CD8-positive, alpha-beta memory T cell (primary cell): ENCODE results near the gene BANK1. TPM values are rescaled to one million over a fixed set of nuclear protein-coding genes. Genes with fewer than 3 reads are reported as not detected.

Source experiments
- CTCF ChIA-PET: fragments of 350-600 bp; sonication (Branson Sonifier 250); formaldehyde crosslinking; loops from one replicate; lab custom pipeline; 2021; ENCODE audit warnings: antibody characterized with exemption; lab: Charles Lee
- POLR2A ChIA-PET: fragments of 350-600 bp; sonication (Branson Sonifier 250); formaldehyde crosslinking; loops from one replicate; lab custom pipeline; 2021; ENCODE audit warnings: antibody characterized with exemption; lab: Charles Lee
- DNase-seq, 5 donors: peaks; one replicate each; pipeline versions ENCODE4 v3.0.0 to v3.0.0-alpha.2; 2020 to 2022; ENCODE audit warnings: mixed read lengths in 1 of 5
- H3K27ac ChIP-seq: one replicate; pipeline ENCODE4 v1.7.0; 2013; ENCODE audit warnings: low read depth, mild to moderate bottlenecking, low read length, moderate library complexity
- H3K27me3 ChIP-seq: 2 replicates; pipeline ENCODE4 v1.7.0; 2013; ENCODE audit warnings: low read length, mild to moderate bottlenecking; ENCODE audit not compliant: insufficient read depth, poor library complexity, severe bottlenecking
- H3K36me3 ChIP-seq: 2 replicates; pipeline ENCODE4 v1.7.0; 2013; ENCODE audit warnings: mild to moderate bottlenecking, low read length, moderate library complexity; ENCODE audit not compliant: insufficient read depth
- H3K4me1 ChIP-seq: 2 replicates; pipeline ENCODE4 v1.7.0; 2013; ENCODE audit warnings: mild to moderate bottlenecking, low read length, moderate library complexity; ENCODE audit not compliant: insufficient read depth
- H3K4me3 ChIP-seq: 2 replicates; pipeline ENCODE4 v1.7.0; 2013; ENCODE audit warnings: mild to moderate bottlenecking, low read length
- H3K9me3 ChIP-seq: 2 replicates; pipeline ENCODE4 v1.7.0; 2013; ENCODE audit warnings: mild to moderate bottlenecking, low read length
- H3K27ac Mint-ChIP-seq, 8 donors: one replicate each; pipeline ENCODE4 v1.8.0; 2020 to 2021; ENCODE audit warnings: mixed read lengths in 8 of 8, mild to moderate bottlenecking in 6 of 8, inconsistent platforms in 3 of 8, moderate library complexity in 3 of 8
- H3K27me3 Mint-ChIP-seq, 2 donors: one replicate each; pipeline ENCODE4 v1.8.0; 2020 to 2021; ENCODE audit warnings: mixed read lengths in 2 of 2, mild to moderate bottlenecking in 1 of 2, moderate library complexity in 1 of 2
- H3K36me3 Mint-ChIP-seq, 3 donors: one replicate each; pipeline ENCODE4 v1.8.0; 2020 to 2021; ENCODE audit warnings: mixed read lengths in 3 of 3, inconsistent platforms in 1 of 3, mild to moderate bottlenecking in 1 of 3
- H3K4me1 Mint-ChIP-seq, 3 donors: one replicate each; pipeline ENCODE4 v1.8.0; 2020 to 2021; ENCODE audit warnings: mixed read lengths in 3 of 3, inconsistent platforms in 1 of 3, mild to moderate bottlenecking in 1 of 3
- H3K4me3 Mint-ChIP-seq, 7 donors: one replicate each; pipeline ENCODE4 v1.8.0; 2020 to 2021; ENCODE audit warnings: mixed read lengths in 7 of 7, mild to moderate bottlenecking in 6 of 7, moderate library complexity in 4 of 7, inconsistent platforms in 2 of 7
- H3K9me3 Mint-ChIP-seq, 5 donors: one replicate each; pipeline ENCODE4 v1.8.0; 2020 to 2022; ENCODE audit warnings: mixed read lengths in 5 of 5, mild to moderate bottlenecking in 3 of 5, moderate library complexity in 2 of 5, inconsistent platforms in 1 of 5
- polyA plus RNA-seq: library from polyadenylated mRNA; unstranded; fragments of 300-500 nt; fragmentation: Illumina TruSeq; gene quantifications from one replicate; pipeline ENCODE4 v1.2.3, GENCODE V29; 2021
- total RNA-seq, 2 experiments: library from RNA; stranded (reverse); gene quantifications; one replicate each; pipeline ENCODE4 v1.2.3, GENCODE V29; 2021

Gene BANK1
- total and polyA plus RNA-seq, 3 experiments from 2014 or later, result 0.74 TPM; not detected in 2

GRCh38 chr4:102036016-102036415 lies 245.5 kb downstream of the BANK1 start:
- Mint-ChIP-seq H3K27me3 (no peaks in the 10 kb centered on the region), H3K36me3 (no peaks in the 10 kb centered on the region)
- CTCF ChIA-PET, result no interaction called here

GRCh38 chr4:102036619-102037376 lies 246.3 kb downstream of the BANK1 start:
- H3K27me3 Mint-ChIP-seq, result no peaks in the 10 kb centered on the region
- POLR2A ChIA-PET, result no interaction called here
- no peak overlapping the region for H3K4me3 Mint-ChIP-seq
- H3K9me3 ChIP-seq, result no peaks in the 10 kb centered on the region
- no peak overlapping the region for H3K4me3 ChIP-seq
- no peaks in the 10 kb centered on the region for H3K36me3 Mint-ChIP-seq
- CTCF ChIA-PET, result no interaction called here
- H3K36me3 ChIP-seq, result no peaks in the 10 kb centered on the region
- H3K27me3 ChIP-seq, result no peaks in the 10 kb centered on the region
- peaks cover 0 to 5% (median 2%) of the 10 kb centered on the region in 3 donors for H3K4me1 Mint-ChIP-seq
- no peaks in the 10 kb centered on the region for H3K9me3 Mint-ChIP-seq
- no peak for DNase-seq
- no peaks in the 10 kb centered on the region for H3K4me1 ChIP-seq
- no peak overlapping the region for H3K27ac Mint-ChIP-seq
- H3K27ac ChIP-seq, result no peak overlapping the region

More at GRCh38 chr4:102036016-102036415, 245.5 kb downstream of the BANK1 start:
- H3K4me3 ChIP-seq, result no peak overlapping the region
- POLR2A ChIA-PET, result no interaction called here
- Mint-ChIP-seq H3K27ac (no peak overlapping the region), H3K4me3 (no peak overlapping the region), H3K9me3 (no peaks in the 10 kb centered on the region), H3K4me1 (peaks cover 0 to 5% (median 2%) of the 10 kb centered on the region in 3 donors)
- no peak overlapping the region for H3K27ac ChIP-seq
- DNase-seq, result no peak
- no peaks in the 10 kb centered on the region for H3K27me3 ChIP-seq
- no peaks in the 10 kb centered on the region for H3K4me1 ChIP-seq
- H3K9me3 ChIP-seq, result no peaks in the 10 kb centered on the region
- no peaks in the 10 kb centered on the region for H3K36me3 ChIP-seq

- peaks cover 0 to 5% (median 2%) of the 10 kb centered on the region in 3 donors for H3K4me1 Mint-ChIP-seq
- H3K36me3 Mint-ChIP-seq, result no peaks in the 10 kb centered on the region
- Histone ChIP-seq H3K27ac (no peak overlapping the region), H3K27me3 (no peaks in the 10 kb centered on the region), H3K9me3 (no peaks in the 10 kb centered on the region), H3K4me3 (no peak overlapping the region), H3K4me1 (no peaks in the 10 kb centered on the region), H3K36me3 (no peaks in the 10 kb centered on the region)
- H3K27ac Mint-ChIP-seq, result no peak overlapping the region
- H3K4me3 Mint-ChIP-seq, result no peak overlapping the region
- DNase-seq, result no peak
- no peaks in the 10 kb centered on the region for H3K27me3 Mint-ChIP-seq
- no peaks in the 10 kb centered on the region for H3K9me3 Mint-ChIP-seq
- ChIA-PET POLR2A (no interaction called here), CTCF (no interaction called here)
Measured at GRCh38 chr4:102037566-102037965, 247.0 kb downstream of the BANK1 start.

DNA sequence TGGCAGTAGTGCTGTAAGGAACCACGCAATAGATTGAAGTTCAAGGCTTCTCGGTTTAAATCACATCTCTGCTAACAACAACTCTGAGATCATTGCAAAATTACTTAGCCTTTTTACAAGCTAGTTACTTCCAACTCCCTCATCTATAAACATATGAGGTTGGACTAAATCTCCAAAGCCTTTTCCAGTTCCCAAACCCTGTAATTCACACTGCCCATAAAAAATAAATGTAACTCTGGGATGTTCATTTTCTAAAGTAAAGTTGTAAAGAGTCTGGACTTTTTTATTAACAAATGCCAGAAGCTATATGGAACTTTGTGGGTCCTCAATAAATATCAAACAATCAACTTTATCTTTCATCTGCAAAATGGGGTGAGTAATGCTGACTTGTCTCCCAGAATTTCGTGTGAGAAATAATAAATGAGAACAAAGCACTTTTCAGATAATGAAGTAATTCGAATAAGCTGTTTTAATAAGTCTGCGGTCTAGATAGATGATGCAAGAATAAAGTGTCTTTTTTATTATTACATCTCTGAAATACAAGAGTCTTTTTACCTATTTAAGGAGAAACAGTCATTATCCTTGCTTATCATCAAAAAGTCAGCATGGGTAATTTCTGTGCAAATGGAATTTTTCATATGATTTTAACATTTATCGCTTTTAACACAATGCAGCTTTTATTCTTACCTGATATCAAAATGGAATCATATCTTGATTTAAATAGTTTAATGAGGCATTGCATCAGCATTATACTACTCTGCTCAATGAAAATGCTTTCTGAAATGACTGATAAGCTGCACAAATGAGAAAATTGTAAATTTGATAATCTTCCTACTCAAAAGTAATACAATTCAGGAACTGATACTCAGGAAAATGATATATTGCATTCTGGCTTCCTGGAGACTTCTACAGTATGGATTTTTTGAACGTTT lies 252.6 kb downstream of the BANK1 start:
- ChIA-PET POLR2A (no interaction called here), CTCF (no interaction called here)
- H3K4me3 Mint-ChIP-seq, result no peak overlapping the region
- Histone ChIP-seq H3K9me3 (no peaks in the 10 kb centered on the region), H3K4me1 (no peaks in the 10 kb centered on the region), H3K4me3 (no peak overlapping the region), H3K27ac (no peak overlapping the region), H3K27me3 (no peaks in the 10 kb centered on the region), H3K36me3 (no peaks in the 10 kb centered on the region)
- H3K4me1 Mint-ChIP-seq, result no peaks in the 10 kb centered on the region
- no peak overlapping the region for H3K27ac Mint-ChIP-seq
- H3K9me3 Mint-ChIP-seq, result peaks cover 0 to 2% (median 0%) of the 10 kb centered on the region in 5 donors
- DNase-seq, result no peak
- no peaks in the 10 kb centered on the region for H3K27me3 Mint-ChIP-seq
- H3K36me3 Mint-ChIP-seq, result no peaks in the 10 kb centered on the region

DNA sequence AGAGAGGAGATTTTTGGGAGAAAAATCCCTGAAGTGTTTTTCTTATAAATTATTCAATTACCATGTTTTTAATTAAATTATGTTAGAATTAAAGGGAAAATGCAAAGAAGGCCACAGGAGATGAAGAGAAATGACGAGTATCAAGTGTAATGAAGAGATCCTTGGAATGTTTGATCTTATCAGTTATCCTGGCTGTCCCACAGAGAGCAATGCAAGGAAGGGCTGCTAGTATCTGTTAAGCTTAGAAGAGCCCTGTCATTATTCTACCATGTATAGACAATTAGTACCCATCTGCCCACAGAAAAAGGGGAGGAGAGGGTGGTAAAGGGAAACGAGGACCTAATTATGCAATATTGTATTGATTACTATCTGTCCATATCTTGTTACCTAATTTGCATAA lies 257.1 kb downstream of the BANK1 start:
- Mint-ChIP-seq H3K4me3 (no peak overlapping the region), H3K9me3 (peaks cover 0 to 6% (median 0%) of the 10 kb centered on the region in 5 donors), H3K4me1 (no peaks in the 10 kb centered on the region), H3K36me3 (peaks cover 0 to 2% (median 0%) of the 10 kb centered on the region in 3 donors), H3K27me3 (peaks cover 2 to 5% of the 10 kb centered on the region in 2 donors), H3K27ac (no peak overlapping the region)
- Histone ChIP-seq H3K27ac (no peak overlapping the region), H3K4me1 (no peaks in the 10 kb centered on the region), H3K27me3 (no peaks in the 10 kb centered on the region), H3K9me3 (no peaks in the 10 kb centered on the region), H3K36me3 (no peaks in the 10 kb centered on the region), H3K4me3 (no peak overlapping the region)
- DNase-seq, result no peak
- ChIA-PET POLR2A (no interaction called here), CTCF (no interaction called here)

DNA sequence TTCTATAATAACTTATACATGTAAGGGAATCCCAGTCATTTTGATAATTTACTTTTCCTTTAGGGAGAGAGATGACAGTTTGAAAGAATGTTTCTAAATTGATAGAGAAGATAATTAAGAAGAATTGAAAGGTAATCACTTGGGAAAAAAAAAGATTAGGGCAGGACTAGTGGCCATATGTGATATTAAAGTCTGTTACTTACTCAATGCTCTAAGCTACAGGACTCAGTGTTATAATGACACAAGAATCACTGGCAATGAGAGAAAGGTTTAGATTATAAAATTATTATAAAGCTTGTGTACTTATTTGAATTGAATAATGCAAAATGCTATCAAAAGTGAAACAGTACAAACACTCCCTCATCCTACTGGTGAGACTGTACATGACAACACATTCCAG lies 265.3 kb downstream of the BANK1 start:
- Mint-ChIP-seq H3K27me3 (peaks cover 0 to 2% of the 10 kb centered on the region in 2 donors), H3K9me3 (peaks cover 0 to 1% (median 0%) of the 10 kb centered on the region in 5 donors), H3K4me3 (no peak overlapping the region), H3K36me3 (no peaks in the 10 kb centered on the region), H3K4me1 (no peaks in the 10 kb centered on the region), H3K27ac (no peak overlapping the region)
- no peak for DNase-seq
- no peak overlapping the region for H3K27ac ChIP-seq
- H3K4me3 ChIP-seq, result no peak overlapping the region
- no peaks in the 10 kb centered on the region for H3K27me3 ChIP-seq
- peaks cover 4% of the 10 kb centered on the region for H3K36me3 ChIP-seq
- POLR2A ChIA-PET, result no interaction called here
- H3K9me3 ChIP-seq, result no peaks in the 10 kb centered on the region
- CTCF ChIA-PET, result no interaction called here
- H3K4me1 ChIP-seq, result no peaks in the 10 kb centered on the region

GRCh38 chr4:102057122-102057521 lies 266.6 kb downstream of the BANK1 start:
- Histone ChIP-seq H3K27ac (no peak overlapping the region), H3K4me1 (no peaks in the 10 kb centered on the region), H3K27me3 (no peaks in the 10 kb centered on the region), H3K4me3 (no peak overlapping the region), H3K36me3 (peaks cover 4% of the 10 kb centered on the region), H3K9me3 (no peaks in the 10 kb centered on the region)
- ChIA-PET CTCF (no interaction called here), POLR2A (no interaction called here)
- Mint-ChIP-seq H3K27me3 (no peaks in the 10 kb centered on the region), H3K9me3 (no peaks in the 10 kb centered on the region), H3K4me3 (no peak overlapping the region), H3K4me1 (no peaks in the 10 kb centered on the region), H3K36me3 (no peaks in the 10 kb centered on the region), H3K27ac (no peak overlapping the region)
- DNase-seq, result no peak

DNA sequence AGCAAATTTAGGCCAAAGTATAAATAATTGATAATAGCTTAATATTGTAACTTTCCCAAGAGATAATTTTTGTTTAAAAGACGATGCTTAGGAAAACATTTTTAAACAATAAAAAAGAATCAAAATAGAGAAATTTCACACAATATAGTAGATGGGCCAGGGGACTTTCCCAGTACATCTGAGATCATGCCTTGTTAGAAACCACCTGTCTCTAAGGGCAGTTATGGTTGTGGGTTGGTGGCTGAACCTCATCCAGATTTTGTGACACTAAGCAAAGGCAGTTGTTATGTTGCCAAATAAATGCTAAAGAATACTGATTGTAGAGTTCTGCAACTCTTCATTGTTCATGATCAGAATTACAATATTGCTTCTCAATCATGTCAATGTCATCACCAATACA lies 270.6 kb downstream of the BANK1 start:
- CTCF ChIA-PET, result no interaction called here
- no peaks in the 10 kb centered on the region for H3K36me3 Mint-ChIP-seq
- POLR2A ChIA-PET, result no interaction called here
- H3K27me3 ChIP-seq, result no peaks in the 10 kb centered on the region
- no peaks in the 10 kb centered on the region for H3K4me1 Mint-ChIP-seq
- DNase-seq, result no peak
- no peaks in the 10 kb centered on the region for H3K4me1 ChIP-seq
- no peak overlapping the region for H3K4me3 Mint-ChIP-seq
- no peak overlapping the region for H3K27ac Mint-ChIP-seq
- peaks cover 3 to 4% of the 10 kb centered on the region in 2 donors for H3K27me3 Mint-ChIP-seq
- H3K36me3 ChIP-seq, result no peaks in the 10 kb centered on the region
- no peak overlapping the region for H3K4me3 ChIP-seq
- H3K9me3 ChIP-seq, result no peaks in the 10 kb centered on the region
- no peak overlapping the region for H3K27ac ChIP-seq
- no peaks in the 10 kb centered on the region for H3K9me3 Mint-ChIP-seq
